RWPE1 (cell line): ENCODE data around the gene CDKAL1.
A peak's percentile ranks its signal among the peaks of the same experiment; 100 is the strongest.

ENCODE experiments used
- CTCF ChIA-PET: fragments of 350-600 bp; sonication (Branson Sonifier 250); formaldehyde crosslinking; extraction: SDS; loops from one replicate; lab custom pipeline; 2021; lab: Yijun Ruan, JAX
- POLR2A ChIA-PET: fragments of 400-600 bp; formaldehyde crosslinking; extraction: SDS; loops from one replicate; lab custom pipeline; 2020; ENCODE audit warnings: antibody characterized with exemption; ENCODE audit not compliant: low non-redundant PET; lab: Yijun Ruan, JAX
- DNase-seq: peaks from one replicate; pipeline ENCODE4 v3.0.0; 2012; ENCODE audit warnings: low spot score
- H3K27ac ChIP-seq: fragments of 450-650 bp; 2 replicates; pipeline ENCODE4 v1.5.1; 2017
- TF ChIP-seq, protein P1 (sequence below): fragments of 450-650 bp; conservative IDR thresholded peaks from 2 replicates; pipeline ENCODE4 v1.5.1; 2017; ENCODE audit warnings: low read depth, mild to moderate bottlenecking

Gene CDKAL1

GRCh38 chr6:20564269-20564668 is 30.0 kb downstream of the CDKAL1 start:
- POLR2A ChIA-PET = interaction anchor here (0.6 kb wide), 1 partner anchor 1024 kb away, joined by 3 read pairs; no protein-coding TSS in a partner anchor
- DNase-seq = peak; percentile 10
- CTCF ChIA-PET = interaction anchor here (2.8 kb wide), 1 partner anchor 1025 kb away, joined by 19 read pairs; no protein-coding TSS in a partner anchor
- TF ChIP-seq, protein P1, sequence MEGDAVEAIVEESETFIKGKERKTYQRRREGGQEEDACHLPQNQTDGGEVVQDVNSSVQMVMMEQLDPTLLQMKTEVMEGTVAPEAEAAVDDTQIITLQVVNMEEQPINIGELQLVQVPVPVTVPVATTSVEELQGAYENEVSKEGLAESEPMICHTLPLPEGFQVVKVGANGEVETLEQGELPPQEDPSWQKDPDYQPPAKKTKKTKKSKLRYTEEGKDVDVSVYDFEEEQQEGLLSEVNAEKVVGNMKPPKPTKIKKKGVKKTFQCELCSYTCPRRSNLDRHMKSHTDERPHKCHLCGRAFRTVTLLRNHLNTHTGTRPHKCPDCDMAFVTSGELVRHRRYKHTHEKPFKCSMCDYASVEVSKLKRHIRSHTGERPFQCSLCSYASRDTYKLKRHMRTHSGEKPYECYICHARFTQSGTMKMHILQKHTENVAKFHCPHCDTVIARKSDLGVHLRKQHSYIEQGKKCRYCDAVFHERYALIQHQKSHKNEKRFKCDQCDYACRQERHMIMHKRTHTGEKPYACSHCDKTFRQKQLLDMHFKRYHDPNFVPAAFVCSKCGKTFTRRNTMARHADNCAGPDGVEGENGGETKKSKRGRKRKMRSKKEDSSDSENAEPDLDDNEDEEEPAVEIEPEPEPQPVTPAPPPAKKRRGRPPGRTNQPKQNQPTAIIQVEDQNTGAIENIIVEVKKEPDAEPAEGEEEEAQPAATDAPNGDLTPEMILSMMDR = peak; percentile 62
- no peak overlapping the region for H3K27ac ChIP-seq

DNA sequence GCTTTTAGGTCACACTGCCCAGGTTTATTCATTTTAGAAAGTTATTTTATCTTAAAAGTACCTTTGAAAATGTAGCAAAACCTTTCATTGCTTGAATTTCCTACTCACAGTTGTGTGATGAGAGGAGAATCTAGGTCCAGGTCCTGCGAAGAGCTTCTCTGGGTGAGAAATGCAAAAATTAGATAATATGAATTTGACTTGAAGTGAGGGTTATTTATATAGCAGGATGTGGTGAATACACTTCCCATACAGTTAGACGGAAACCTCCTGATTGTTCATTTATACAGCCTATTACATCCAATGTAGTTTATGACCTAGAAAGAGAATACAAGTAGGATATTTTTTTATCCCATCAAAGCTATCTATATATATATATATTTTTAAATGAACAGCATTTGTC is 30.5 kb downstream of the CDKAL1 start:
- DNase-seq = no peak
- CTCF ChIA-PET = interaction anchor here (0.5 to 2.8 kb wide), 2 partner anchors 1024 to 1772 kb away, joined by 3 to 19 read pairs; no protein-coding TSS in a partner anchor
- TF ChIP-seq, protein P1 = no peak
- H3K27ac ChIP-seq = no peak overlapping the region
- POLR2A ChIA-PET = no interaction called here

GRCh38 chr6:20565342-20565741 is 31.1 kb downstream of the CDKAL1 start:
- DNase-seq = no peak
- H3K27ac ChIP-seq = no peak overlapping the region
- CTCF ChIA-PET = interaction anchor here (0.5 to 2.8 kb wide), 2 partner anchors 1024 to 1771 kb away, joined by 3 to 19 read pairs; no protein-coding TSS in a partner anchor
- TF ChIP-seq, protein P1 = no peak
- POLR2A ChIA-PET = no interaction called here

GRCh38 chr6:20566109-20566508 is 31.9 kb downstream of the CDKAL1 start:
- ChIA-PET CTCF (interaction anchor here (0.7 to 2.8 kb wide), 3 partner anchors 217 to 1821 kb away, joined by 4 to 19 read pairs (median 6); no protein-coding TSS in a partner anchor), POLR2A (no interaction called here)
- H3K27ac ChIP-seq = no peak overlapping the region
- no peak for DNase-seq
- TF ChIP-seq, protein P1 = no peak

DNA sequence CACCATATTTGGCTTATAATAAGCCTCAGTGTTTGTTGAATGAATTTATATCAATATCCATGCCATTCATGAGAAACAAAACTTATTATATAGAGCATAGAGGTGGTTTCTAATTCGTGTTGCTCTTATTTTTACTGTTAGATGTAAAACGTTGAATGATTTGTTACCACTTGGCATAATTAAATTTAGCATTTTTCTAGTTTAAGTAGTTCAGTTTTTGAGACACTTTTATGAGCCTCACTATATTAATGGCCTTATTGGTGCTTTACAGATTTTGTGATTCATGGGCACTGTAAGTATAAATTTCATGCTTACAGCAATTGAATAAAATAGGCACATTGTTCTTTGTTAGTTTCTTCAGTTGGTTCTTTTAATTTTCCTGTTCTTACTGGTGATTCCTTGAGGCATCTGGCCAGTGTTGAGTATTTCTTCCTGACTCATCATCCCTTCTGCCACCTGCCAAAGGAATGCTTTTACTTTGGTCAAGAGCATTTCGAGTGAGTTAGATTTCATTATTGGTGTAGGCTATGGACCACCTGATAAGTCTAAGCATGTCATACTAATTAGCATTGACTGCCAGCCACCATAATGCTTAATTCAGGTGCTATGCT is 34.8 kb downstream of the CDKAL1 start:
- DNase-seq = peak; percentile 51
- TF ChIP-seq, protein P1 = no peak
- no peak overlapping the region for H3K27ac ChIP-seq
- ChIA-PET CTCF (no interaction called here), POLR2A (no interaction called here)

- H3K27ac ChIP-seq = no peak overlapping the region
- DNase-seq = no peak
- ChIA-PET POLR2A (no interaction called here), CTCF (no interaction called here)
- TF ChIP-seq, protein P1 = no peak
Measured at GRCh38 chr6:20571261-20571660, 37.0 kb downstream of the CDKAL1 start.
